ENCODE results near the gene BOC. TPM values are rescaled to one million over a fixed set of nuclear protein-coding genes. Genes with fewer than 3 reads are reported as not detected.

BOC gene
- total RNA-seq, 2 experiments from 2014 or later, result not detected

DNA sequence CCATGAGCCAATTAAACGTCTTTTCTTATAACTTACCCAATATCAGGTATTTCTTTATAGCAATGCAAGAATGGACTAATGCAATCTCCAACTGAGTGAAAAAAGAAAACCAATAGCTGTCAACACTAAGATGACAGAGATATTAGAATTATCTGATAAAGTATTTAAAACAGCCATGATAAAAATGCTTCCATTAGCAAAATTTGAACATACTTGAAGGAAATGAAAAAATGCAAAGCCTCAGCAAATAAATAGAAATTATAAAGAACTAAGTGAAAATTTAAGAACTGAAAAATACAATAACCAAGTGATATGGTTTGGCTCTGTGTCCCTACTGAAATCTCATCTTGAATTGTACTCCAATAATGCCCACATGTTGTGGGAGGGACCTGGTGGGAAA lies 99.6 kb downstream of the BOC start:
- H3K4me3 ChIP-seq (ENCODE audit: low read length), result no peak overlapping the region
- no peak for DNase-seq
- H3K9me3 ChIP-seq (ENCODE audit: control insufficient read depth in 1 of 2, insufficient read depth in 1 of 2, low read length in 2 of 2), result peaks cover 0 to 6% of the 10 kb centered on the region in 2 experiments
- peaks cover 65% of the 10 kb centered on the region for H3K36me3 Mint-ChIP-seq (ENCODE audit: low read depth)
- no peak for ATAC-seq (ENCODE audit: poor library complexity)
- H3K4me3 Mint-ChIP-seq, result no peak overlapping the region
- TF ChIP-seq, protein P1, sequence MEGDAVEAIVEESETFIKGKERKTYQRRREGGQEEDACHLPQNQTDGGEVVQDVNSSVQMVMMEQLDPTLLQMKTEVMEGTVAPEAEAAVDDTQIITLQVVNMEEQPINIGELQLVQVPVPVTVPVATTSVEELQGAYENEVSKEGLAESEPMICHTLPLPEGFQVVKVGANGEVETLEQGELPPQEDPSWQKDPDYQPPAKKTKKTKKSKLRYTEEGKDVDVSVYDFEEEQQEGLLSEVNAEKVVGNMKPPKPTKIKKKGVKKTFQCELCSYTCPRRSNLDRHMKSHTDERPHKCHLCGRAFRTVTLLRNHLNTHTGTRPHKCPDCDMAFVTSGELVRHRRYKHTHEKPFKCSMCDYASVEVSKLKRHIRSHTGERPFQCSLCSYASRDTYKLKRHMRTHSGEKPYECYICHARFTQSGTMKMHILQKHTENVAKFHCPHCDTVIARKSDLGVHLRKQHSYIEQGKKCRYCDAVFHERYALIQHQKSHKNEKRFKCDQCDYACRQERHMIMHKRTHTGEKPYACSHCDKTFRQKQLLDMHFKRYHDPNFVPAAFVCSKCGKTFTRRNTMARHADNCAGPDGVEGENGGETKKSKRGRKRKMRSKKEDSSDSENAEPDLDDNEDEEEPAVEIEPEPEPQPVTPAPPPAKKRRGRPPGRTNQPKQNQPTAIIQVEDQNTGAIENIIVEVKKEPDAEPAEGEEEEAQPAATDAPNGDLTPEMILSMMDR (IDR thresholded peaks at IDR 0.05), result no peak
- ChIA-PET POLR2A (no interaction called here), CTCF (no interaction called here)
- peaks cover 7% of the 10 kb centered on the region for H3K36me3 ChIP-seq (ENCODE audit: insufficient read depth, low read length)
- intact Hi-C loops (cut with DNase I, micrococcal nuclease), result no loop called here
- H3K9me3 Mint-ChIP-seq, result peaks cover 8% of the 10 kb centered on the region
- H3K27me3 ChIP-seq (ENCODE audit: control insufficient read depth in 1 of 2, insufficient read depth in 2 of 2, low read length in 2 of 2), result no peaks in the 10 kb centered on the region
- no peak overlapping the region for H3K27ac ChIP-seq (ENCODE audit: low read depth in 1 of 2, low read length in 2 of 2)
- H3K4me1 Mint-ChIP-seq (ENCODE audit: low read depth), result no peaks in the 10 kb centered on the region
- no peaks in the 10 kb centered on the region for H3K4me1 ChIP-seq (ENCODE audit: insufficient read depth, low read length)
- no peak overlapping the region for H3K27ac Mint-ChIP-seq
- H3K27me3 Mint-ChIP-seq, result no peaks in the 10 kb centered on the region

DNA sequence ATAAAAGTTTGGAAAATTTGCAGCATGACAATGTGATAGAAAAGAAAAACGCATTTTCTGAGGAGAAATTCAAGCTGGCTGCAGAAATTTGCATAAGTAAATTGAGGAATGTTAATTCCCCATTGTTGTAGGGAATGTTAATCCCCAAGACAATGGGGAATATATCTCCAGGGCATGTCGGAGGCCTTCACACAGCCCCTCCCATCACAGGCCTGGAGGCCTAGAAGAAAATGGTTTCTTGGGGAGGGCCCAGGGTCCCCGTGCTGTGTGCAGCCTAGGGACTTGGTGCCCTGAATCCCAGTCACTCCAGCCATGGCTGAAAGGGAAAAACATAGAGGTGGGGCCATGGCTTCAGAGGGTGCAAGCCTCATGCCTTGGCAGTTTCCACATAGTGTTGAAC lies 101.1 kb downstream of the BOC start:
- Mint-ChIP-seq H3K27ac (no peak overlapping the region), H3K4me3 (no peak overlapping the region), H3K36me3 (ENCODE audit: low read depth) (peaks cover 70% of the 10 kb centered on the region), H3K9me3 (peaks cover 11% of the 10 kb centered on the region), H3K4me1 (ENCODE audit: low read depth) (no peaks in the 10 kb centered on the region), H3K27me3 (no peaks in the 10 kb centered on the region)
- TF ChIP-seq, protein P1 (IDR thresholded peaks at IDR 0.05), result no peak
- Histone ChIP-seq H3K36me3 (ENCODE audit: insufficient read depth, low read length) (peaks cover 7% of the 10 kb centered on the region), H3K9me3 (ENCODE audit: control insufficient read depth in 1 of 2, insufficient read depth in 1 of 2, low read length in 2 of 2) (peaks cover 5 to 6% of the 10 kb centered on the region in 2 experiments), H3K27me3 (ENCODE audit: control insufficient read depth in 1 of 2, insufficient read depth in 2 of 2, low read length in 2 of 2) (no peaks in the 10 kb centered on the region), H3K27ac (ENCODE audit: low read depth in 1 of 2, low read length in 2 of 2) (no peak overlapping the region), H3K4me3 (ENCODE audit: low read length) (no peak overlapping the region), H3K4me1 (ENCODE audit: insufficient read depth, low read length) (no peaks in the 10 kb centered on the region)
- POLR2A ChIA-PET, result no interaction called here
- ATAC-seq (ENCODE audit: poor library complexity), result no peak
- DNase-seq, result no peak
- intact Hi-C loops (cut with DNase I, micrococcal nuclease), result no loop called here
- CTCF ChIA-PET, result no interaction called here

DNA sequence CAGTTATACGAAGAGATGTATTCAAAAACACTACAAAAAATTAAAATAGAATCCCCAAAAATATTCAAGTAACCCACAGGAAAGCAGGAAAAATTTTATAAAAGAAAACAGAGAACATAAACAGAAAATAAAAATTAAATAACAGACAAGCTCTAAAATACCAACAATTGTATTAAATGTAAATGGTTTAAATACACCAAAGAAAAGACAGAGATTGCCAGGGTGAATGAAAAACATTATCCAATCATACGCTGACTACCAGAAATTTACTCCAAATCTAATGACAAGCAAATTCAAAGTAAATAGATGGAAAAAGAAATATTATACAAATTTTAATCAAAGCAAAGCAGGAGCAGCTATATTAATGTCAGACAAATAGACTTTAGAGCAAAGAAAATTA lies 103.6 kb downstream of the BOC start:
- ChIA-PET POLR2A (no interaction called here), CTCF (no interaction called here)
- DNase-seq (no peak), ATAC-seq (ENCODE audit: poor library complexity) (no peak)
- peaks cover 11% of the 10 kb centered on the region for H3K9me3 Mint-ChIP-seq
- H3K4me1 Mint-ChIP-seq (ENCODE audit: low read depth), result no peaks in the 10 kb centered on the region
- Histone ChIP-seq H3K27ac (ENCODE audit: low read depth in 1 of 2, low read length in 2 of 2) (no peak overlapping the region), H3K36me3 (ENCODE audit: insufficient read depth, low read length) (peaks cover 3% of the 10 kb centered on the region), H3K4me1 (ENCODE audit: insufficient read depth, low read length) (no peaks in the 10 kb centered on the region), H3K27me3 (ENCODE audit: control insufficient read depth in 1 of 2, insufficient read depth in 2 of 2, low read length in 2 of 2) (no peaks in the 10 kb centered on the region), H3K4me3 (ENCODE audit: low read length) (no peak overlapping the region), H3K9me3 (ENCODE audit: control insufficient read depth in 1 of 2, insufficient read depth in 1 of 2, low read length in 2 of 2) (peaks cover 5 to 6% of the 10 kb centered on the region in 2 experiments)
- H3K36me3 Mint-ChIP-seq (ENCODE audit: low read depth), result peaks cover 79% of the 10 kb centered on the region
- no peak overlapping the region for H3K27ac Mint-ChIP-seq
- TF ChIP-seq, protein P1 (IDR thresholded peaks at IDR 0.05), result no peak
- no peaks in the 10 kb centered on the region for H3K27me3 Mint-ChIP-seq
- intact Hi-C loops (cut with DNase I, micrococcal nuclease), result no loop called here
- no peak overlapping the region for H3K4me3 Mint-ChIP-seq

All from CD4-positive, alpha-beta T cell (primary cell).